ENCODE measurements around the gene ABCA4. TPM values are rescaled to one million over a fixed set of nuclear protein-coding genes. Genes with fewer than 3 reads are reported as not detected.
A peak's percentile ranks its signal among the peaks of the same experiment; 100 is the strongest.
"Not testable (repeated sequence)": the region's sequence is repeated elsewhere in the genome, so short reads cannot be mapped to it uniquely, and the experiment has no call there.

ABCA4 gene
- total RNA-seq, 4 donors from 2014 or later: 0.49 to 2.0 (median 1.0) TPM; not detected in 1

GRCh38 chr1:93960641-93961147, 160.3 kb downstream of the ABCA4 start:
- Histone ChIP-seq H3K27ac (peak overlapping the region; percentile 22 to 56), H3K27me3 (no peaks in the 10 kb centered on the region), H3K36me3 (no peaks in the 10 kb centered on the region), H3K4me3 (no peak overlapping the region), H3K4me1 (no peaks in the 10 kb centered on the region), H3K9me3 (no peaks in the 10 kb centered on the region)
- intact Hi-C loops (cut with DNase I; ENCODE audit: low total_unique reads): no loop called here
- TF ChIP-seq CTCF (IDR thresholded peaks at IDR 0.05) (no peak), POLR2A (IDR thresholded peaks at IDR 0.05) (no peak)
- no peak for DNase-seq

GRCh38 chr1:93959413-93959812, 161.5 kb downstream of the ABCA4 start:
- TF ChIP-seq POLR2A (IDR thresholded peaks at IDR 0.05): no peak
- no peak for TF ChIP-seq CTCF (IDR thresholded peaks at IDR 0.05)
- intact Hi-C loops (cut with DNase I; ENCODE audit: low total_unique reads): no loop called here

GRCh38 chr1:93958726-93959100, 162.2 kb downstream of the ABCA4 start:
- no peaks in the 10 kb centered on the region for H3K36me3 ChIP-seq
- no peaks in the 10 kb centered on the region for H3K9me3 ChIP-seq
- no peaks in the 10 kb centered on the region for H3K4me1 ChIP-seq
- no peak for DNase-seq
- no peaks in the 10 kb centered on the region for H3K27me3 ChIP-seq
- intact Hi-C loops (cut with DNase I; ENCODE audit: low total_unique reads): no loop called here
- TF ChIP-seq POLR2A (IDR thresholded peaks at IDR 0.05) (no peak), CTCF (IDR thresholded peaks at IDR 0.05) (no peak)
- H3K4me3 ChIP-seq: no peak overlapping the region
- no peak overlapping the region for H3K27ac ChIP-seq

More at GRCh38 chr1:93959413-93959812, 161.5 kb downstream of the ABCA4 start:
- no peaks in the 10 kb centered on the region for H3K9me3 ChIP-seq
- no peaks in the 10 kb centered on the region for H3K4me1 ChIP-seq
- H3K27me3 ChIP-seq: no peaks in the 10 kb centered on the region
- no peaks in the 10 kb centered on the region for H3K36me3 ChIP-seq
- DNase-seq: no peak
- no peak overlapping the region for H3K4me3 ChIP-seq
- H3K27ac ChIP-seq: no peak overlapping the region

DNA sequence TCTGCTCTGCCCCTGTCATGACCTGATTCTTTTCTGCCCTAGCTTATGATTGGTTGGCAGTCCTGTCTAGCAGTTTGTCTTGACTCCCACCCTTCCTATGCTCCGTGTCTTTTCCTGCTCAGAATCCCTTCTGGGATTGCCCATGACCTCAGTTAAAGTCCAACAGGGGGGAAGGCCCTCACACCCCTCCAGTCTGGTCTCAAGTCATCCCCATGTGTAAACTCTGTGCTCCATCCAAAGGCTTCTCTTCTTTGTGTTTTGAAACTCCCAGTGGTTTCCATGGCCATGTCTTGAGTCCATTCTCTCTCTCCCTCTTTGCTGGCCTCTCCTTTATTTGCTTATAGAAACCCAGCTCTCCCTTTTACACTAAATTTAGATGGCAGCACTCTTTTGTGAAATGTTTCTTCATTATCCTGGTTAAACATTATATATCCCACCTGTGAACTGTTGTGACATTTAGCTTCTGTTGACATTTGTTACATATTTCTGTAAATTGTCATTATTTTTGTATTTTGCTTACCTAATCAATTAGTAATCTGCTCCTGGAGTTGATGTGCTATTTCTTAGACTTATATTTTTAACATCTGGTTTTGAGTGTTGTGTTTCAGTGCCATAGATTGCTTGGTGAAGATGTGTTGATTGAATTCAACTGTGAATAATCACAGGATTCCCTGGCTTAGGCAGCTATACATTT, 162.8 kb downstream of the ABCA4 start:
- TF ChIP-seq CTCF (IDR thresholded peaks at IDR 0.05) (no peak), POLR2A (IDR thresholded peaks at IDR 0.05) (no peak)
- no peaks in the 10 kb centered on the region for H3K27me3 ChIP-seq
- DNase-seq: no peak
- no peaks in the 10 kb centered on the region for H3K36me3 ChIP-seq
- no peaks in the 10 kb centered on the region for H3K4me1 ChIP-seq
- intact Hi-C loops (cut with DNase I; ENCODE audit: low total_unique reads): no loop called here
- H3K27ac ChIP-seq: no peak overlapping the region
- H3K4me3 ChIP-seq: no peak overlapping the region
- H3K9me3 ChIP-seq: no peaks in the 10 kb centered on the region

GRCh38 chr1:93955765-93956164, 165.2 kb downstream of the ABCA4 start:
- intact Hi-C loops (cut with DNase I; ENCODE audit: low total_unique reads): no loop called here
- Histone ChIP-seq H3K27ac (no peak overlapping the region), H3K27me3 (no peaks in the 10 kb centered on the region), H3K36me3 (no peaks in the 10 kb centered on the region), H3K4me1 (no peaks in the 10 kb centered on the region), H3K4me3 (no peak overlapping the region), H3K9me3 (no peaks in the 10 kb centered on the region)
- DNase-seq: no peak
- TF ChIP-seq POLR2A (IDR thresholded peaks at IDR 0.05) (no peak), CTCF (IDR thresholded peaks at IDR 0.05) (no peak)

- DNase-seq; H3K27ac ChIP-seq; intact Hi-C loops (cut with DNase I; ENCODE audit: low total_unique reads): not testable (repeated sequence)
These were observed 173.8 kb downstream of the ABCA4 start for GRCh38 chr1:93947002-93947686.

More at GRCh38 chr1:93947002-93947686, 173.8 kb downstream of the ABCA4 start:
- H3K9me3 ChIP-seq, H3K4me3 ChIP-seq, H3K27me3 ChIP-seq, H3K4me1 ChIP-seq, H3K36me3 ChIP-seq: not testable (repeated sequence)
